ENCODE measurements around the gene A3GALT2.

A3GALT2 gene

DNA sequence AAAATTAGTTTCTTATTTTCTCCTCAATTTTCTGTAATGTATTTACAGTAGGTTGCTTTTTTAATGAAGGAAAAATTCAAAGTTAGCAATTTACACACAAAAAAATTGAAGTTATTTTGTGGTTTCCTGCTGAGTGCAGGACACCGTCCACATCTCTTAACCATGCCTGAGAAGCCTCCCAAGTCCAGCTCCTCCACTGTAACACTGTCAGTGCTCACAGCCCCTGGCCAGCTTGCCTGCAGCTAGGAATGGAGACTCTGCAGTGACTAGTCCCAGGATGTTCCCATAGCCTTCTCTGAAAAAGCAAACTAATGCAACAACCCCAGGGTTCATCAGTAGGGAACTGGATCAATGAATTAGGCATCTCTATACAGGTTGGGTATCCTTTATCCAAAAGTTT lies 3.5 kb downstream of the A3GALT2 start:
- TF ChIP-seq FOXP2 (optimal IDR thresholded peaks at IDR 0.05; ENCODE audit: borderline replicate concordance, extremely low read depth, extremely low read length, insufficient read depth): no peak
- TF ChIP-seq TAF1 (IDR thresholded peaks at IDR 0.05; ENCODE audit: borderline replicate concordance, insufficient read depth, low read length): no peak
- TF ChIP-seq, protein P1, sequence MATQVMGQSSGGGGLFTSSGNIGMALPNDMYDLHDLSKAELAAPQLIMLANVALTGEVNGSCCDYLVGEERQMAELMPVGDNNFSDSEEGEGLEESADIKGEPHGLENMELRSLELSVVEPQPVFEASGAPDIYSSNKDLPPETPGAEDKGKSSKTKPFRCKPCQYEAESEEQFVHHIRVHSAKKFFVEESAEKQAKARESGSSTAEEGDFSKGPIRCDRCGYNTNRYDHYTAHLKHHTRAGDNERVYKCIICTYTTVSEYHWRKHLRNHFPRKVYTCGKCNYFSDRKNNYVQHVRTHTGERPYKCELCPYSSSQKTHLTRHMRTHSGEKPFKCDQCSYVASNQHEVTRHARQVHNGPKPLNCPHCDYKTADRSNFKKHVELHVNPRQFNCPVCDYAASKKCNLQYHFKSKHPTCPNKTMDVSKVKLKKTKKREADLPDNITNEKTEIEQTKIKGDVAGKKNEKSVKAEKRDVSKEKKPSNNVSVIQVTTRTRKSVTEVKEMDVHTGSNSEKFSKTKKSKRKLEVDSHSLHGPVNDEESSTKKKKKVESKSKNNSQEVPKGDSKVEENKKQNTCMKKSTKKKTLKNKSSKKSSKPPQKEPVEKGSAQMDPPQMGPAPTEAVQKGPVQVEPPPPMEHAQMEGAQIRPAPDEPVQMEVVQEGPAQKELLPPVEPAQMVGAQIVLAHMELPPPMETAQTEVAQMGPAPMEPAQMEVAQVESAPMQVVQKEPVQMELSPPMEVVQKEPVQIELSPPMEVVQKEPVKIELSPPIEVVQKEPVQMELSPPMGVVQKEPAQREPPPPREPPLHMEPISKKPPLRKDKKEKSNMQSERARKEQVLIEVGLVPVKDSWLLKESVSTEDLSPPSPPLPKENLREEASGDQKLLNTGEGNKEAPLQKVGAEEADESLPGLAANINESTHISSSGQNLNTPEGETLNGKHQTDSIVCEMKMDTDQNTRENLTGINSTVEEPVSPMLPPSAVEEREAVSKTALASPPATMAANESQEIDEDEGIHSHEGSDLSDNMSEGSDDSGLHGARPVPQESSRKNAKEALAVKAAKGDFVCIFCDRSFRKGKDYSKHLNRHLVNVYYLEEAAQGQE (IDR thresholded peaks at IDR 0.05; ENCODE audit: insufficient read depth in 1 of 2, low read depth in 2 of 2, low read length in 2 of 2): no peak
- no peak for TF ChIP-seq SIN3A (IDR thresholded peaks at IDR 0.05; ENCODE audit: borderline replicate concordance, insufficient read depth, low read length)
- TF ChIP-seq POLR2AphosphoS5 (IDR thresholded peaks at IDR 0.05; ENCODE audit: low read depth, low read length): no peak

DNA sequence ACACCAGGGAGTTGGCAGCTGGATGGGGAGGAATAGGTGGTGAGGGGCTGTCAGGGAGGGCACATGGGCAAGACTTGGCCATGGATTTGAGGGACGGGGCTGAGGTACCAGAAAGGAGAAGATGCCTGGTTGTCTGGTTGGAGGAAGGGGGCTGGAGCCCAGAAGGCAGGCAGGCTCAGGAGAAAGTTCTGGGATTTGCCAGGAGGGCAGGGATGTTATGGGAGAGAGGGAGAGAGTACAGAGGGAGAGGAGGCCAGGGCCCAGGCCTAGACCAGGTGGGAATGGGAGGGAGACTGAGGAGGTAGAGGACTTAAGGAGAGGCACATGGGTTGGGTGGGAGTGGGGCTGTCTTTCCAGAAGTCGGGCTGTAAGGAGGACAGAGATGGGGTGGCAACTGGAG lies 4.3 kb downstream of the A3GALT2 start:
- TF ChIP-seq, protein P1 (IDR thresholded peaks at IDR 0.05; ENCODE audit: insufficient read depth in 1 of 2, low read depth in 2 of 2, low read length in 2 of 2): no peak
- TF ChIP-seq TAF1 (IDR thresholded peaks at IDR 0.05; ENCODE audit: borderline replicate concordance, insufficient read depth, low read length) (no peak), POLR2AphosphoS5 (IDR thresholded peaks at IDR 0.05; ENCODE audit: low read depth, low read length) (no peak), FOXP2 (optimal IDR thresholded peaks at IDR 0.05; ENCODE audit: borderline replicate concordance, extremely low read depth, extremely low read length, insufficient read depth) (no peak), SIN3A (IDR thresholded peaks at IDR 0.05; ENCODE audit: borderline replicate concordance, insufficient read depth, low read length) (no peak)

DNA sequence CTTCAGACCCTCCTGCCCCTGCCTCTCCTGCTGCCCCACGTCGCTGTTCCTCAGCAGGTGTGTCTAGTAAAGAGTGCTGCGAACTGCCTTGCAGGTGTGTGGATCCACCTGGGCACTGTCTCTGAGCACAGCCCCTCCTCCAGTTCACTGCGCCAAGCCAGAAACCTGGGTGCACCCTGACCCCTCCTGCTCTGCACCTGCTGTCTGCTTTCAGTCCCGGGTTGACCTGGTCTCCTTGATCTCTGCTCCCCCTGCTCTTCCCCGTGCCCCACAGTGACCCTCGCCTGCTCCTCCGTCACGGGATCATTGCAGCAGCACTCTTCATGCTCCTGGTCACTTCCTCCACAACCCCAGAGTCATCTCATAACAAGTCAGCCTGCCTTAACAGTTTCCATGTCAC lies 6.5 kb downstream of the A3GALT2 start:
- TF ChIP-seq FOXP2 (optimal IDR thresholded peaks at IDR 0.05; ENCODE audit: borderline replicate concordance, extremely low read depth, extremely low read length, insufficient read depth) (no peak), SIN3A (IDR thresholded peaks at IDR 0.05; ENCODE audit: borderline replicate concordance, insufficient read depth, low read length) (no peak), POLR2AphosphoS5 (IDR thresholded peaks at IDR 0.05; ENCODE audit: low read depth, low read length) (no peak), TAF1 (IDR thresholded peaks at IDR 0.05; ENCODE audit: borderline replicate concordance, insufficient read depth, low read length) (no peak)
- TF ChIP-seq, protein P1 (IDR thresholded peaks at IDR 0.05; ENCODE audit: insufficient read depth in 1 of 2, low read depth in 2 of 2, low read length in 2 of 2): no peak

DNA sequence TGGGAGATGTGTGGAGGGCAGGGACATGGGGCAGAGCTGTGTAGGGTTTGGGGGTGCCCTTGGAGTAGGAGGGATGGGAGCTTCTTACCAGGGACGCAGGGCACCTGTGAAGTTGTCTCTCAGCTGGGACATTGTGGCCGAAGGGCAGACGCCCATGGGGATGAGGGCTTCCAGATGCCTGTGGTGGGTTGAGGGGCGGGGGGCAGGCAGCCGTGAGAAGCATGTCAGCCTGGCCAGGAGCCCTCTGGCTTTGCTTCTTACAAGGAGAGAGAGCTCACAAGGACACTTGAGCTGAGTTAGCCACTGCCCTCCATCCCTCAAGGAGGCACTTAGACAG lies 8.5 kb downstream of the A3GALT2 start:
- TF ChIP-seq FOXP2 (optimal IDR thresholded peaks at IDR 0.05; ENCODE audit: borderline replicate concordance, extremely low read depth, extremely low read length, insufficient read depth): no peak
- TF ChIP-seq, protein P1 (IDR thresholded peaks at IDR 0.05; ENCODE audit: insufficient read depth in 1 of 2, low read depth in 2 of 2, low read length in 2 of 2): no peak
- no peak for TF ChIP-seq TAF1 (IDR thresholded peaks at IDR 0.05; ENCODE audit: borderline replicate concordance, insufficient read depth, low read length)
- no peak for TF ChIP-seq SIN3A (IDR thresholded peaks at IDR 0.05; ENCODE audit: borderline replicate concordance, insufficient read depth, low read length)
- no peak for TF ChIP-seq POLR2AphosphoS5 (IDR thresholded peaks at IDR 0.05; ENCODE audit: low read depth, low read length)
